Neural progenitor cell (in vitro differentiated cells): Measurements from ENCODE around the gene SIGLEC9. TPM values are rescaled to one million over a fixed set of nuclear protein-coding genes. Genes with fewer than 3 reads are reported as not detected.

Experiments used
- DNase-seq: peaks from one replicate; pipeline ENCODE4 v3.0.0-alpha.2; 2016; ENCODE audit warnings: low spot score
- H2AFZ ChIP-seq: fragments of 200-600 bp; sonication (generic); replicated peaks from 2 replicates; pipeline ENCODE4 v1.6.1; 2016; ENCODE audit warnings: antibody characterized with exemption
- H3F3A ChIP-seq: fragments of 200-600 bp; sonication (generic); 2 replicates; pipeline ENCODE4 v1.6.1; 2016; ENCODE audit warnings: antibody characterized with exemption, low read depth
- H3K27ac ChIP-seq: fragments of 200-600 bp; sonication (generic); 2 replicates; pipeline ENCODE4 v1.5.1; 2016; ENCODE audit warnings: mild to moderate bottlenecking
- H3K27me3 ChIP-seq: fragments of 200-600 bp; sonication (generic); 2 replicates; pipeline ENCODE4 v1.6.1; 2016; ENCODE audit warnings: mild to moderate bottlenecking, moderate library complexity
- H3K36me3 ChIP-seq: fragments of 200-600 bp; sonication (generic); 2 replicates; pipeline ENCODE4 v1.5.1; 2016
- H3K4me1 ChIP-seq: fragments of 200-600 bp; sonication (generic); 2 replicates; pipeline ENCODE4 v1.6.1; 2016; ENCODE audit warnings: mixed run types
- H3K4me2 ChIP-seq: fragments of 200-600 bp; sonication (generic); 2 replicates; pipeline ENCODE4 v1.6.1; 2016
- H3K4me3 ChIP-seq: fragments of 200-600 bp; sonication (generic); 2 replicates; pipeline ENCODE4 v1.5.1; 2016
- H3K79me2 ChIP-seq: fragments of 200-600 bp; sonication (generic); 2 replicates; pipeline ENCODE4 v1.6.1; 2016; ENCODE audit warnings: low read depth
- H3K9ac ChIP-seq: fragments of 200-600 bp; sonication (generic); 2 replicates; pipeline ENCODE4 v1.6.1; 2016
- H3K9me3 ChIP-seq: fragments of 200-600 bp; sonication (generic); 2 replicates; pipeline ENCODE4 v1.5.1; 2016; ENCODE audit warnings: low read depth
- H4K20me1 ChIP-seq: fragments of 200-600 bp; sonication (generic); 2 replicates; pipeline ENCODE4 v1.6.1; 2016; ENCODE audit warnings: low read depth
- H3K27ac Mint-ChIP-seq: 3 replicates; pipeline ENCODE4 v1.8.0; 2021; ENCODE audit warnings: mixed read lengths
- H3K27me3 Mint-ChIP-seq: 2 replicates; pipeline ENCODE4 v1.8.0; 2022; ENCODE audit warnings: low read depth, mild to moderate bottlenecking, inconsistent platforms, moderate library complexity, mixed read lengths; ENCODE audit not compliant: insufficient read depth
- H3K36me3 Mint-ChIP-seq: 3 replicates; pipeline ENCODE4 v1.8.0; 2021; ENCODE audit warnings: mixed read lengths
- H3K4me1 Mint-ChIP-seq: 3 replicates; pipeline ENCODE4 v1.8.0; 2021; ENCODE audit warnings: mixed read lengths
- H3K4me3 Mint-ChIP-seq: 3 replicates; pipeline ENCODE4 v1.8.0; 2021; ENCODE audit warnings: mild to moderate bottlenecking, moderate library complexity, mixed read lengths
- H3K9me3 Mint-ChIP-seq: 3 replicates; pipeline ENCODE4 v1.8.0; 2020; ENCODE audit warnings: mixed read lengths
- CTCF ChIP-seq: fragments of 200-600 bp; sonication (generic); IDR thresholded peaks from 2 replicates; pipeline ENCODE4 v1.5.1; 2017; ENCODE audit warnings: antibody characterized with exemption, mild to moderate bottlenecking
- EZH2 ChIP-seq: fragments of 200-600 bp; sonication (generic); IDR thresholded peaks from 2 replicates; pipeline ENCODE4 v1.6.1; 2017; ENCODE audit warnings: antibody characterized with exemption, mild to moderate bottlenecking, moderate library complexity
- EZH2phosphoT487 ChIP-seq: fragments of 200-600 bp; sonication (generic); IDR thresholded peaks from 2 replicates; pipeline ENCODE4 v1.6.1; 2017; ENCODE audit warnings: antibody characterized with exemption
- total RNA-seq: library from RNA; depleted of rRNA; stranded (reverse); fragments of >200 nt; gene quantifications from 2 replicates; pipeline ENCODE4 v1.2.3, GENCODE V29; 2015; ENCODE audit warnings: low replicate concordance

Gene SIGLEC9
- total RNA-seq, 1 donor from 2014 or later, result not detected

GRCh38 chr19:51107406-51108065 is 17.2 kb upstream of the SIGLEC9 start:
- Mint-ChIP-seq H3K27ac (peak overlapping the region; percentile 30), H3K9me3 (no peaks in the 10 kb centered on the region), H3K27me3 (peaks cover 6% of the 10 kb centered on the region), H3K4me1 (peaks cover 13% of the 10 kb centered on the region), H3K36me3 (peaks cover 2% of the 10 kb centered on the region), H3K4me3 (peak overlapping the region; percentile 97)
- Histone ChIP-seq H3K4me1 (peaks cover 4% of the 10 kb centered on the region), H3K79me2 (peaks cover 10% of the 10 kb centered on the region), H3K9ac (peak overlapping the region; percentile 46), H3K9me3 (no peaks in the 10 kb centered on the region), H3K36me3 (no peaks in the 10 kb centered on the region), H3K27ac (no peak overlapping the region), H3K4me3 (peak overlapping the region; percentile 77), H3K4me2 (peak overlapping the region; percentile 88), H3K27me3 (peaks cover 36% of the 10 kb centered on the region), H3F3A (no peaks in the 10 kb centered on the region), H2AFZ (peak overlapping the region; percentile 74), H4K20me1 (peaks cover 7% of the 10 kb centered on the region)
- peak; percentile 68 for DNase-seq
- TF ChIP-seq EZH2phosphoT487 (no peak), CTCF (peak; percentile 7)

GRCh38 chr19:51108066-51108804 is 16.5 kb upstream of the SIGLEC9 start, which contains the start of gene CTU1:
Gene CTU1, minus strand, starts transcription at chr19:51108409. Its CDS starts 3,840 bp downstream, at chr19:51104569.
- Mint-ChIP-seq H3K27me3 (peaks cover 6% of the 10 kb centered on the region), H3K9me3 (no peaks in the 10 kb centered on the region), H3K4me1 (peaks cover 13% of the 10 kb centered on the region), H3K27ac (peak within 1 kb of the TSS; percentile 30), H3K36me3 (no peaks in the 10 kb centered on the region), H3K4me3 (peak within 1 kb of the TSS; percentile 97)
- peak within 1 kb of the TSS; percentile 77 for H3K4me3 ChIP-seq
- H3F3A ChIP-seq, result no peaks in the 10 kb centered on the region
- peaks cover 10% of the 10 kb centered on the region for H3K79me2 ChIP-seq
- H3K4me2 ChIP-seq, result peak within 1 kb of the TSS; percentile 88
- DNase-seq, result peak; percentile 99
- no peak for TF ChIP-seq EZH2phosphoT487
- TF ChIP-seq EZH2, result no peak
- no peak for TF ChIP-seq CTCF
- H3K36me3 ChIP-seq, result no peaks in the 10 kb centered on the region
- H3K9me3 ChIP-seq, result no peaks in the 10 kb centered on the region
- peak within 1 kb of the TSS; percentile 46 for H3K9ac ChIP-seq
- H2AFZ ChIP-seq, result peak within 1 kb of the TSS; percentile 74
- peaks cover 43% of the 10 kb centered on the region for H3K27me3 ChIP-seq
- no peak within 1 kb of the TSS for H3K27ac ChIP-seq
- peaks cover 4% of the 10 kb centered on the region for H3K4me1 ChIP-seq
- H4K20me1 ChIP-seq, result peaks cover 7% of the 10 kb centered on the region

- Histone ChIP-seq H3K9me3 (no peaks in the 10 kb centered on the region), H3K27me3 (peaks cover 48% of the 10 kb centered on the region), H3K9ac (no peak overlapping the region), H3F3A (no peaks in the 10 kb centered on the region), H3K4me3 (peak overlapping the region; percentile 77), H3K4me1 (peaks cover 4% of the 10 kb centered on the region), H2AFZ (peak overlapping the region; percentile 71), H3K79me2 (peaks cover 10% of the 10 kb centered on the region), H3K4me2 (peak overlapping the region; percentile 73), H4K20me1 (peaks cover 7% of the 10 kb centered on the region), H3K36me3 (no peaks in the 10 kb centered on the region), H3K27ac (no peak overlapping the region)
- peaks cover 13% of the 10 kb centered on the region for H3K4me1 Mint-ChIP-seq
- no peaks in the 10 kb centered on the region for H3K9me3 Mint-ChIP-seq
- no peak for DNase-seq
- peak overlapping the region; percentile 26 for H3K27ac Mint-ChIP-seq
- no peak for TF ChIP-seq EZH2
- TF ChIP-seq EZH2phosphoT487, result no peak
- no peak for TF ChIP-seq CTCF
- peaks cover 6% of the 10 kb centered on the region for H3K27me3 Mint-ChIP-seq
- H3K36me3 Mint-ChIP-seq, result no peaks in the 10 kb centered on the region
- peak overlapping the region; percentile 97 for H3K4me3 Mint-ChIP-seq
Observed at GRCh38 chr19:51108805-51109146, 15.9 kb upstream of the SIGLEC9 start.
